Natural killer cell (primary cell): ENCODE data around the gene MAU2. TPM values are rescaled to one million over a fixed set of nuclear protein-coding genes. Genes with fewer than 3 reads are reported as not detected.

Source experiments
- ATAC-seq, 3 donors: fragments of 150-1000 bp in 2 of 3; fragments of 200-7000 bp in 1 of 3; cut with Tn5 transposase; 1 replicate in 1 of 3; 2 replicates in 2 of 3; pipeline ENCODE4 v1.10.0; 2021; ENCODE audit warnings: mild to moderate bottlenecking in 2 of 3, moderate library complexity in 2 of 3
- DNase-seq, 2 donors: peaks; one replicate each; pipeline versions ENCODE4 v3.0.0 to v3.0.0-alpha.2; 2013 to 2021; ENCODE audit warnings: mixed read lengths in 1 of 2
- H3K27ac ChIP-seq: one replicate; pipeline ENCODE4 v1.5.1; 2013; ENCODE audit warnings: mild to moderate bottlenecking, low read length
- H3K27me3 ChIP-seq: one replicate; pipeline ENCODE4 v1.6.1; 2013; ENCODE audit warnings: low read length; ENCODE audit not compliant: control insufficient read depth, insufficient read depth
- H3K36me3 ChIP-seq: one replicate; pipeline ENCODE4 v1.6.1; 2013; ENCODE audit warnings: low read length; ENCODE audit not compliant: control insufficient read depth, insufficient read depth
- H3K4me1 ChIP-seq: one replicate; pipeline ENCODE4 v1.6.1; 2013; ENCODE audit warnings: low read length; ENCODE audit not compliant: control insufficient read depth, insufficient read depth
- H3K4me3 ChIP-seq: one replicate; pipeline ENCODE4 v1.5.1; 2013; ENCODE audit warnings: low read length
- H3K9me3 ChIP-seq: one replicate; pipeline ENCODE4 v1.6.1; 2013; ENCODE audit warnings: low read length; ENCODE audit not compliant: control insufficient read depth, insufficient read depth
- H3K27ac Mint-ChIP-seq, 2 donors: one replicate each; pipeline ENCODE4 v1.8.0; 2022; ENCODE audit warnings: mild to moderate bottlenecking in 2 of 2, mixed read lengths in 2 of 2, moderate library complexity in 1 of 2
- H3K27me3 Mint-ChIP-seq, 2 donors: one replicate each; pipeline ENCODE4 v1.8.0; 2022; ENCODE audit warnings: low read depth in 2 of 2, mixed read lengths in 2 of 2
- H3K36me3 Mint-ChIP-seq: one replicate; pipeline ENCODE4 v1.8.0; 2022; ENCODE audit warnings: mixed read lengths
- H3K4me1 Mint-ChIP-seq, 2 donors: one replicate each; pipeline ENCODE4 v1.8.0; 2022; ENCODE audit warnings: mixed read lengths in 2 of 2
- H3K4me3 Mint-ChIP-seq: one replicate; pipeline ENCODE4 v1.8.0; 2022; ENCODE audit warnings: mild to moderate bottlenecking, moderate library complexity, mixed read lengths
- H3K9me3 Mint-ChIP-seq, 2 donors: one replicate each; pipeline ENCODE4 v1.8.0; 2022; ENCODE audit warnings: mixed read lengths in 2 of 2
- WGBS: methylation state at CpG from one replicate; pipeline ENCODE4 v1.1.7; 2013; ENCODE audit warnings: missing lambda C conversion rate; ENCODE audit not compliant: insufficient coverage; 5-methylcytosine and 5-hydroxymethylcytosine counted together
- intact Hi-C: fragments of 100-400 bp; cut with micrococcal nuclease; formaldehyde crosslinking; loops from one replicate; pipeline ENCODE4 v1.14.2; 2022
- total RNA-seq, 4 donors: library from RNA; stranded (reverse); fragments of 120-200 nt in 1 of 4; gene quantifications; one replicate each; pipeline versions ENCODE4 v1.2.3 to v1.2.4, GENCODE V29; 2013 to 2022
- TF ChIP-seq, protein P1 (sequence below): fragments of 200-600 bp; IDR thresholded peaks from one replicate; pipeline ENCODE4 v1.8.0; 2022; ENCODE audit warnings: antibody characterized with exemption

MAU2 gene
- total RNA-seq, 3 donors from 2014 or later (not counting 1 experiment from before 2014, with no cell fraction given), result 144 to 164 (median 151) TPM

DNA sequence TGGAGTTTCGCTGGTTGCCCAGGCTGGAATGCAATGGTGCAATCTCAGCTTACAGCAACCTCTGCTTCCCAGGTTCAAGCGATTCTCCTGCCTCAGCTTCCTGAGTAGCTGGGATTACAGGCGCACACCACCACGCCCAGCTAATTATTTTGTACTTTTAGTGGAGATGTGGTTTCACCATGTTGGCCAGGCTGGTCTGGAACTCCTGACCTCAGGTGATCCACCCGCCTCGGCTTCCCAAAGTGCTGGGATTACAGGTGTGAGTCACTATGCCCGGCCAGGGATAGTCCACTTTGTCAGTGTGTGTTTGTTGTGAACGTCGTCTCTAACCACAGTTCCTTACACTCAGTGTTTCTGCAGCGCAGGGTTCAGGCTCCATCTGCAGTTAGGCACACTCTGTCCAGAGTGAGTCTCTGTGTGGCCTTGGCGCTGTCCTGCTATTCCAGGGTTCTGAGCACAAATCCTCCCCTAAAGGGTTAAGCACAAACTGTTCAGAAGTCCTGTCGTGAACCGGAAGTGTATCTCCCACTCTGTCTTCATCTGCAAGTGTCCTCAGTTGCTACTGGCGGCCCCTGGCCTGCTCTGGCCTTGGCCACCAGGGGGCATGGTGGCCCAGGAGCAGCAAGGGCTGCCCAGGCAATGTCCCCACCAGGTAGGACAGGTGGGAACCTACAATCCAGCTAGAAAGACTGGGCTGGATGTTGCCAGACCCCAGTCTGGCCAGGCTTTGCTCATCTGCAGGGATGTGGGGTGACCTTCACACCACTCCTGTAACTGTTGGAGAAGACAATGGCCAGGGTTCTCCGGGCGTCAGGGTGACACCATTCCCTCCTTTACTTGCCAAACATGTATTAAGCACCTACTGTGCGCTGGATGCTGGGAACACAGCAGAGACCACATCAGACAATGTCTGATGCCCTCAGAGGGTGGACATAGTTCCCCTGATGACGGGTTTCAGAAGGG, 46.1 kb downstream of the MAU2 start:
- intact Hi-C loops, result loop anchor here (1.0 to 2.0 kb wide), 2 partner anchors 40 to 124 kb away; no protein-coding TSS in a partner anchor
- Mint-ChIP-seq H3K27ac (peak overlapping the region; percentile 46 to 59), H3K4me1 (peaks cover 8 to 18% of the 10 kb centered on the region in 2 donors), H3K27me3 (no peaks in the 10 kb centered on the region), H3K4me3 (peak overlapping the region; percentile 62), H3K9me3 (no peaks in the 10 kb centered on the region), H3K36me3 (no peaks in the 10 kb centered on the region)
- TF ChIP-seq, protein P1, sequence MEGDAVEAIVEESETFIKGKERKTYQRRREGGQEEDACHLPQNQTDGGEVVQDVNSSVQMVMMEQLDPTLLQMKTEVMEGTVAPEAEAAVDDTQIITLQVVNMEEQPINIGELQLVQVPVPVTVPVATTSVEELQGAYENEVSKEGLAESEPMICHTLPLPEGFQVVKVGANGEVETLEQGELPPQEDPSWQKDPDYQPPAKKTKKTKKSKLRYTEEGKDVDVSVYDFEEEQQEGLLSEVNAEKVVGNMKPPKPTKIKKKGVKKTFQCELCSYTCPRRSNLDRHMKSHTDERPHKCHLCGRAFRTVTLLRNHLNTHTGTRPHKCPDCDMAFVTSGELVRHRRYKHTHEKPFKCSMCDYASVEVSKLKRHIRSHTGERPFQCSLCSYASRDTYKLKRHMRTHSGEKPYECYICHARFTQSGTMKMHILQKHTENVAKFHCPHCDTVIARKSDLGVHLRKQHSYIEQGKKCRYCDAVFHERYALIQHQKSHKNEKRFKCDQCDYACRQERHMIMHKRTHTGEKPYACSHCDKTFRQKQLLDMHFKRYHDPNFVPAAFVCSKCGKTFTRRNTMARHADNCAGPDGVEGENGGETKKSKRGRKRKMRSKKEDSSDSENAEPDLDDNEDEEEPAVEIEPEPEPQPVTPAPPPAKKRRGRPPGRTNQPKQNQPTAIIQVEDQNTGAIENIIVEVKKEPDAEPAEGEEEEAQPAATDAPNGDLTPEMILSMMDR, result peak; percentile 95
- Histone ChIP-seq H3K27me3 (no peaks in the 10 kb centered on the region), H3K27ac (no peak overlapping the region), H3K9me3 (no peaks in the 10 kb centered on the region), H3K4me3 (no peak overlapping the region), H3K36me3 (no peaks in the 10 kb centered on the region), H3K4me1 (peaks cover 29% of the 10 kb centered on the region)
- WGBS, result 56% methylated on average over 18 of the region's 18 CpGs
- peak; percentile 78 to 83 (median 79) for ATAC-seq
- DNase-seq, result peak; percentile 58 to 86

DNA sequence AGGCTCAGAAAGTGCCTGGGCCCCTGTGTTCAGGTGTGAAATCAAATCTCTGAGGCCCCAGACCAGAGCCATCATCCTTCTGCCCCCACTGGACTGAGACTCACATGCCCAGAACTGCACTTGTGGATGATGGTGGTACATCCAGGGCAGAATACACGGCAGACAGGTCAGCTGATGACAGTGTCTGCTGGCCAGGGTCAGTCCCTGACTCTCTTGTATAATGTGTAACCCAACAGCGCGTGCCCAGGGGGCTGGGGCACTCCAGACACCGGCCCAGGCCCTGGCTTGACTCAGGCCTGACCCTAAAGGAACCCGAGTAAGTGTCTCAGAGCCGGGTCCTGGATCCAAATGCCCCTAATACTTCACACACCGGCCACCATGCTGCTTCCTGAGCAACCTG, 47.5 kb downstream of the MAU2 start:
- Mint-ChIP-seq H3K36me3 (no peaks in the 10 kb centered on the region), H3K4me1 (peaks cover 16 to 19% of the 10 kb centered on the region in 2 donors), H3K4me3 (no peak overlapping the region), H3K27me3 (no peaks in the 10 kb centered on the region), H3K9me3 (no peaks in the 10 kb centered on the region), H3K27ac (no peak overlapping the region)
- DNase-seq (no peak), ATAC-seq (no peak)
- Histone ChIP-seq H3K36me3 (no peaks in the 10 kb centered on the region), H3K9me3 (no peaks in the 10 kb centered on the region), H3K27me3 (no peaks in the 10 kb centered on the region), H3K4me1 (peaks cover 40% of the 10 kb centered on the region), H3K27ac (no peak overlapping the region), H3K4me3 (no peak overlapping the region)
- WGBS, result 92% methylated on average over 7 of the region's 7 CpGs
- TF ChIP-seq, protein P1, result no peak
- intact Hi-C loops, result no loop called here

DNA sequence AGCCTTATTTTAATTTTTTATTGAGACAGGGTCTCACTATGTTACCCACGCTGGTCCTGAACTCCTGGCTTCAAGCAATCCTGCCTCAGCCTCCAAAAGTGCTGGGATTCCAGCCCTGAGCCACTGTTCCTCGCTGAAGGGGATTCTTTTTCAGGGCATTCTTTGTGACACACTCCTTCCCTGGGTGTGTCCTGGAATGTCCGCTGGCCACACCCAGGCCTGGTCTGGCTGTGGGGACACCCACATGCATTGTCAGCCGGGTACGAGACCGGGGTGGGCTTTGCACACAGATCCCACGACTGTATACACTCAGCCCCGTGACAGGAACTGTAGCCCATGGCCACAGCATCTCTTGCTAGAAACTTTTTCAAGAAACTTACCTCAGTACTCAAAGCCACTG, 50.4 kb downstream of the MAU2 start:
- no peak for DNase-seq
- TF ChIP-seq, protein P1, result no peak
- Mint-ChIP-seq H3K4me1 (peaks cover 9 to 14% of the 10 kb centered on the region in 2 donors), H3K27ac (no peak overlapping the region), H3K36me3 (no peaks in the 10 kb centered on the region), H3K27me3 (no peaks in the 10 kb centered on the region), H3K4me3 (no peak overlapping the region), H3K9me3 (no peaks in the 10 kb centered on the region)
- Histone ChIP-seq H3K4me1 (peaks cover 29% of the 10 kb centered on the region), H3K27me3 (no peaks in the 10 kb centered on the region), H3K9me3 (no peaks in the 10 kb centered on the region), H3K27ac (no peak overlapping the region), H3K4me3 (no peak overlapping the region), H3K36me3 (no peaks in the 10 kb centered on the region)
- no peak for ATAC-seq
- intact Hi-C loops, result no loop called here
- WGBS, result 94% methylated on average over 8 of the region's 8 CpGs
